CD4-positive, alpha-beta T cell treated with Interleukin-15 for 1 hour (primary cell): ENCODE results near the gene FLYWCH1.

Source experiments
- DNase-seq: peaks from one replicate; pipeline ENCODE4 v3.0.0-alpha.2; 2020

Gene FLYWCH1

GRCh38 chr16:2911638-2912329 lies at the start of gene FLYWCH1:
FLYWCH1 (plus strand) TSS chr16:2911931; CDS start chr16:2929686, 17,755 bp downstream.
- DNase-seq, result peak; percentile 98

GRCh38 chr16:2865651-2866050 lies 46.1 kb upstream of the FLYWCH1 start:
- DNase-seq, result no peak

- no peak for DNase-seq
These were observed 45.3 kb upstream of the FLYWCH1 start for GRCh38 chr16:2866431-2866830.

GRCh38 chr16:2867661-2867986 lies 44.1 kb upstream of the FLYWCH1 start:
- no peak for DNase-seq

- peak; percentile 95 for DNase-seq
These were observed 43.5 kb upstream of the FLYWCH1 start for GRCh38 chr16:2867987-2868789.

- no peak for DNase-seq
These were observed 39.8 kb upstream of the FLYWCH1 start for GRCh38 chr16:2871926-2872325.

- no peak for DNase-seq
These were observed 37.5 kb upstream of the FLYWCH1 start for GRCh38 chr16:2874032-2874911.

- peak; percentile 80 for DNase-seq
These were observed 36.8 kb upstream of the FLYWCH1 start for GRCh38 chr16:2874912-2875362.

GRCh38 chr16:2879854-2880508 lies 31.8 kb upstream of the FLYWCH1 start:
- DNase-seq, result no peak

- DNase-seq, result no peak
These were observed 29.7 kb upstream of the FLYWCH1 start for GRCh38 chr16:2881783-2882649.

- peak; percentile 99 for DNase-seq
These were observed 28.9 kb upstream of the FLYWCH1 start, which contains the start of gene FLYWCH2 for GRCh38 chr16:2882650-2883457. FLYWCH2 (plus strand) TSS chr16:2883215; CDS start chr16:2896450, 13,235 bp downstream.

GRCh38 chr16:2883458-2883908 lies 28.2 kb upstream of the FLYWCH1 start:
- DNase-seq, result no peak

- DNase-seq, result no peak
These were observed 27.7 kb upstream of the FLYWCH1 start for GRCh38 chr16:2884041-2884451.

GRCh38 chr16:2894231-2894630 lies 17.5 kb upstream of the FLYWCH1 start:
- no peak for DNase-seq

GRCh38 chr16:2895813-2896212 lies 15.9 kb upstream of the FLYWCH1 start:
- DNase-seq, result no peak

GRCh38 chr16:2896480-2897010 lies 15.2 kb upstream of the FLYWCH1 start:
- DNase-seq, result no peak

- DNase-seq, result peak; percentile 70
These were observed 14.6 kb upstream of the FLYWCH1 start for GRCh38 chr16:2897110-2897509.

GRCh38 chr16:2898831-2899563 lies 12.7 kb upstream of the FLYWCH1 start:
- no peak for DNase-seq

GRCh38 chr16:2899564-2900072 lies 12.1 kb upstream of the FLYWCH1 start:
- no peak for DNase-seq
